NCI-H1694 treated with DMSO at 0.1 percent for 48 hours (cell line): ENCODE measurements around the gene NUAK2.

ENCODE experiments used
- DNase-seq: peaks from one replicate; lab custom pipeline; 2025; lab: John Stamatoyannopoulos, UW

The NUAK2 gene

GRCh38 chr1:205272536-205272935, 49.0 kb downstream of the NUAK2 start:
- no peak for DNase-seq

- DNase-seq = no peak
These were observed 49.8 kb downstream of the NUAK2 start for GRCh38 chr1:205271745-205272144.

- DNase-seq = no peak
These were observed 50.3 kb downstream of the NUAK2 start for GRCh38 chr1:205271277-205271676.

- no peak for DNase-seq
These were observed 50.8 kb downstream of the NUAK2 start for GRCh38 chr1:205270764-205271163.

DNA sequence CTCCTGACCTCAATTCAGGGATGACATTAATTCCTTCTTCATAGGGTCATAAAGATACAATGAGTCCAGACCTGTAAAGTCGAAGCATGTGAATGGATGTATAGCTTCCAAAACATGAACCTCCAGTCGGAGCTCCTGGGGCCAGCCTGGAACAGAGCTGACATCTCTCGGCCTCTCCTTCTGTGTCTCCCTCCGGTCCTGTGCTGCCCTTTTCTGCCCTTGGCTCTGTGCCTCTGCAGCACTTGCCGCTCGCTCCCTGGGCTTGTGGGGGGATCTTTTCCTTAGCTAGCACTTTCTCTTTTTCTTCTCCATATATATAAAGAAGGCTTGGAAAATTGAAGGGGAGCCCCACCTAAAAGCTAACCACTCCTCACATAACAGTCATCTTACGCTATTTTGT, 51.3 kb downstream of the NUAK2 start:
- no peak for DNase-seq

DNA sequence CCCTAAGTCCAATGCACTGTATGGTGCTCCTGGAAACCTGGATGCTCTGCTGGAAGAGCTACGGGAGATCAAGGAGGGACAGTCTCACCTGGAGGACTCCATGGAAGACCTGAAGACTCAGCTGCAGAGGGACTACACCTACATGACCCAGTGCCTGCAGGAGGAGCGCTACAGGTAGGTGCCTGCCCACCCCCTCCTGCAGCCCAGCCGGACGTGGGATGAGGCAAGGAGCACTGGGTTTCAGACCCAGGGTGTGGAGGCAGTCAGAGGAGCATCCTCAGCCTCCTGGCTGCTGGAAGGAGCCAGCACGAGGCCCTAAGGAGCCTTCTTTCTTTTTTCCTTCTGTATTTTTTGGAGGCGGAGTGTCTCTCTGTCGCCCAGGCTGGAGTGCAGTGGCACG, 51.8 kb downstream of the NUAK2 start:
- DNase-seq = no peak

DNA sequence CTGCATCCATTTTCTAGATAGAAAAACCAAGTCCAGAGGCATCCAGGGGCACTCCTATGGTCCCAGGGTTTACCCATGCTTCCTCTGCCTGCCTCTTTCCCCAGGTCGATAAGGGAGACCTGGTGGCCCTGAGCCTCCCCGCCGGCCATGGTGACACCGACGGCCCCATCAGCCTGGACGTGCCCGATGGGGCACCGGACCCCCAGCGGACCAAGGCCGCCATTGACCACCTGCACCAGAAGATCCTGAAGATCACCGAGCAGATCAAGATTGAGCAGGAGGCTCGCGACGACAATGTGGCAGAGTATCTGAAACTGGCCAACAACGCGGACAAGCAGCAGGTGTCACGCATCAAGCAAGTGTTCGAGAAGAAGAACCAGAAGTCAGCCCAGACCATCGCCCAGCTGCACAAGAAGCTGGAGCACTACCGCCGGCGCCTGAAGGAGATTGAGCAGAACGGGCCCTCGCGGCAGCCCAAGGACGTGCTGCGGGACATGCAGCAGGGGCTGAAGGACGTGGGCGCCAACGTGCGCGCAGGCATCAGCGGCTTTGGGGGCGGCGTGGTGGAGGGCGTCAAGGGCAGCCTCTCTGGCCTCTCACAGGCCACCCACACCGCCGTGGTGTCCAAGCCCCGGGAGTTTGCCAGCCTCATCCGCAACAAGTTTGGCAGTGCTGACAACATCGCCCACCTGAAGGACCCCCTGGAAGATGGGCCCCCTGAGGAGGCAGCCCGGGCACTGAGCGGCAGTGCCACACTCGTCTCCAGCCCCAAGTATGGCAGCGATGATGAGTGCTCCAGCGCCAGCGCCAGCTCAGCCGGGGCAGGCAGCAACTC, 52.5 kb downstream of the NUAK2 start:
- DNase-seq = no peak

- DNase-seq = no peak
These were observed 54.1 kb downstream of the NUAK2 start for GRCh38 chr1:205267306-205267902.

DNA sequence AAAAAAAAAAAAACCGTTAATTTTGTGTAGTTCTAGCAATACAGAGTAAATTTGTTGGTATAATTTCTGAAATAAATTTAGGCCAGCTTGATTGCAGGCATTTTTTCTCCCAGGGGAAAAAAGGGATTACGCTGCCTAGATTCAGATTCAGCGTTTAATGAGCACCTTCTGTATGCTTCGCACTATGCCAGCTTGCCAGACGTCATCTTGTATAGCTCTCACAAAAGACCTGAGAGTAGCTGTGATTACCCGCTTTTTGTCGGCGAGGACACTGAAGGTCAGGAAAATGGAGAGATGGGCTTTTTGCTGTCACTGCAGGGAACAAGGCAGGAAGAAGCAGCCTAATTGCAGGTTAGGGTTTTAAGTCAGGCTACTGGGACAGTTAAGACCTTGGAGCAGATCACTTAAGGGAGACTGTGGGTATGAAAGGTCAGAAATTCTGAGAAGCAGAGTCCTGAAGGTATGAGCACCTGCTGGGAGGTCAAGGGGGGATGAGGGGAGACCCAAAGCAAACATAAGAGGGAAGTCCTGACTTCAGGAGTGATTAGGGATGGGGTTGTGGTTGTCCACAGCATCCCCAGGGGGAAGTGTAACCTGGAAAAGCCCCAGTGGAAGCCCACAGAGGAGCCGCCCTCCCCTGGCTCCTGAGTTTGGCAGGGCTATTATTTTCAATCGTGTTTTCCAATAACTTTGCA, 54.8 kb downstream of the NUAK2 start:
- DNase-seq = no peak

DNA sequence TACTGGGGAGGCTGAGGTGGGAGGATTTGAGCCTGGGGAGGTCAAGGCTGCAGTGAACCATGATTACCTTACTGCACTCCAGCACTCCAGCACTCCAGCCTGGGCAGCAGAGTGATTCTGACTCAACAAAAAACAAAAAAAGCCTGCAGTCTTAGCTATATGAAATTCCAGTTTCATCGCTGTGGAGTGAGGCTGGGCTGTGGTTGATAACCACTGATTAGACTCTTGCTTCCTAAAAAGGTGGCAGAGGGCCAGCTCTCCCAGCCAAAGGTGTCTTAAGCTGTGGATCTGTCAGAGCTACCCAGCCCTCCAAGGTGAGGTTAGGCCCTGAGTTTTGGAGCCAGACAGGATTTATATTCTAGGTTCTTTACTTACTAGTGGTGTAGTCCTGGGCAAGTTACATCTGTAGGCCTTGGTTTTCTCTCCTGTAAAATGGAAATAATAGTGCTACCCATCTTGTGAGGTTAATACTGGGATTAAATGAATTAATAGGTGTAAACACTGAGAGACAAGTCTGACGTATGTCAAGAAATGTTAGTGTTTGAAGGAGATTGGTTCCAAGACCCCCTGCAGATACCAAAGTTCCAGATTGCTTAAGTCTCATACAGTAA, 57.9 kb downstream of the NUAK2 start:
- no peak for DNase-seq

DNA sequence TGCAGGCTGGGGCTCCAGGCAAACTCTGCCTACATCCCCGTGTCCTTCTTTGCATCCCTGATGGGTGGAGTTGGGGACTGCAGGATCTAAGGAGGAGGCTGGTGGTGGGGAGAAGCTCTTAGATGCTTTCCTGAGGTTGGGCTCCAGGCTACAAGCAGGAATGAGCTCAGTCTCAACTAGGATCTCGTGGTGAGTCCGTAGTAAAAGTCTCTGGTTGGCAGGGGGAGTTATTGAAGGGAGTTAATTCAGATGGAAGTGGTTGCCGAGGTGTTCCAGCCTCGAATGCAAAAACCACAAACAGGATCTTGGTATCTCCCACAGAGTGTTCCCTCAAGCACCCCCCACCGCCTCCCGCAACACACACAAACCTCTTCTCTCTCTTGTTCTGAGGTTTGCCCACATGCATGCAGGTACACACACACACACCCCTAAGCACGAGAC, 58.8 kb downstream of the NUAK2 start:
- DNase-seq = no peak

GRCh38 chr1:205261946-205262691, 59.4 kb downstream of the NUAK2 start:
- DNase-seq = no peak

DNA sequence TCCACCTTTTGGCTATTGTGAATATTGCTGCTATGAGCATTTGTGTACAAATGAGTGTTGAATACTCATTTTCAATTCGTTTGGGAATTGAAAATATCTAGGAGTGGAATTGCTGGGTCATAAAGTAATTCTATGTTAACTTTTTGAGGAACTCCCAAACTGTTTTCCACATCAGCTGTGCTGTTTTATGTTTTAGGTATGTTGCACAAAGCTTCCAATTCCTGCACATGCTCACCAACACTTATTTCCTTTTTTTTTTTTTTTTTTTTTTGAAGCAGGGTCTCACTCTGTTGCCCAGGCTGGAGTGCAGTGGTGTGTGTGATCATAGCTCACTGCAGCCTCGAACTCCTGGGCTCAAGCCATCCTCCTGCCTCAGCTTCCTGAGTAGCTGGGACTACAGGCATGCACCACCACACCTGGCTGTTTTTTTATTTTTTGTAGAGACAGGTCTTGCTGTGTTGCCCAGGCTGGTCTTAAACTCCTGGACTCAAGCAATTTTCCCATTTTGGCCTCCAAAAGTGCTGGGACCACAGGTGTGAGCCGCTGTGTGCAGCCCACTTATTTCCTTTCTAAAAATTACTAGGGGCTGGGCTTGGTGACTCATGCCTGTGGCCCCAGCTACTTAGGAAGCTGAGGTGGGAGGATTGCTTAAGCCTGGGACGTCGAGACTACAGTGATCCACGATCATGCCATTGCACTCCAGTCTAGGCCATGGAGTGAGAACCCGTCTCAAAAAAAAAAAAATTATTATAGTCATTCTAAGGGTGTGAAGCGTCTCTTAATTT, 60.4 kb downstream of the NUAK2 start:
- no peak for DNase-seq

DNA sequence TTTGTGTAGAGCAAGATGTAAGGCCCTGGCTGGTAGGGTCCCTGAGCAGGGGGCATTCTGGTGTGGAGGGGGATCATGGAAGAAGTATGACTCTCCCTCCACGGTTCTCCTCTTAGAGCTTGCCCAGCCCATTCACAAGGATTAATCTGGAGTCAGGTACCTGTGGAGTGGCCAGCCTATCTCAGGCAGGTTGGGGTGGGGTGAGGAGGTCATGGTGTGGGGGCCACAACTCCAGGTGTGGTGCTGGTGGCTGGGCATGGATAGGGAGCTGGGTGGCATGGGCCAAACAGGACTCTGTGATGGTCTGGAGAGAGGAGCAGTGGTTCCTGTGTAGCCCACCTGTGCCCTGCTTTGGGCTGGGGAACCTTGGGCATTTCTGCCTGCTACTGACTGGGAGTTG, 61.5 kb downstream of the NUAK2 start:
- DNase-seq = no peak

GRCh38 chr1:205259324-205259832, 62.2 kb downstream of the NUAK2 start:
- DNase-seq = no peak

DNA sequence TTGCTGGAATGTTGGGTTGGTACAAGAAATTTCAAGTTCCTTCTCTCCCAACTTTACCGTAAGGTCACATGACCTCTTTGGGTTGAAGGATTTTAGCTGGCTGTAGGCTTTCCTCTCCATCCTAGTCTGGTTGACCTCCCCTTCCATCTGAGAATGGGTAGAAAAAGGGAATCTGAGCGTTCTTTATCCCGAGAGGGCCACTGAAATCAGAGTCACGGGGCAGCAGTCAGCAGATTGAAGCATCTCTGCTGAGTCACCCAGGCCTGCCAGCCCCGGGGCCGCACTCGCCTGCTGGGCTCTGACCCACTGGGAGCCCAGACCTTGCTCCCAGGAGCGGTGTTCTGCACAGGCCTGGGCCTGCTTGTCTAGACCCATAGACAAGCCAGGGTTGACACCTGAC, 62.8 kb downstream of the NUAK2 start:
- DNase-seq = no peak

- no peak for DNase-seq
These were observed 63.3 kb downstream of the NUAK2 start for GRCh38 chr1:205258261-205258691.

DNA sequence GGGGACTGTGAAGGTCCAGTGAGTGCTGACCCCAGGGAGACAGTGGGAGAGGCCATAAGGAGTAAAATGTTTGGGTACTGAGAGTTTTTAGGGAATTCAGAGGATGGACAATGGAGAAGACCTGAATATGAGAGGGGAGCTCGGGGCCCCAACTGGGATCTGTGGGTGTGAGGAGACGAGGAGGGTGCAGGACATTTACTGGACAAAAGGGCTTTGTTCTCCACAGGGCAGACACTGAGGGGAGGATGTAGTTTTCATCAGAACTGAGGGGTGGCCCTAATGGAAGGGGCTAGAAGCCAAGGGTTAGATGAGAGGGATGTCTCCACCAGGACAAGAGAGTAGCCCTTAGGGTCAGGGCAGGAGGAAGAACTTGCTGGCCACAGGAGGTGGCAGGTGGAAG, 63.8 kb downstream of the NUAK2 start:
- no peak for DNase-seq

GRCh38 chr1:205256951-205257625, 64.5 kb downstream of the NUAK2 start:
- no peak for DNase-seq
